Measurements from ENCODE around the gene TTC21A.
"Not testable (repeated sequence)": the region's sequence is repeated elsewhere in the genome, so short reads cannot be mapped to it uniquely, and the experiment has no call there.

TTC21A gene, protein sequence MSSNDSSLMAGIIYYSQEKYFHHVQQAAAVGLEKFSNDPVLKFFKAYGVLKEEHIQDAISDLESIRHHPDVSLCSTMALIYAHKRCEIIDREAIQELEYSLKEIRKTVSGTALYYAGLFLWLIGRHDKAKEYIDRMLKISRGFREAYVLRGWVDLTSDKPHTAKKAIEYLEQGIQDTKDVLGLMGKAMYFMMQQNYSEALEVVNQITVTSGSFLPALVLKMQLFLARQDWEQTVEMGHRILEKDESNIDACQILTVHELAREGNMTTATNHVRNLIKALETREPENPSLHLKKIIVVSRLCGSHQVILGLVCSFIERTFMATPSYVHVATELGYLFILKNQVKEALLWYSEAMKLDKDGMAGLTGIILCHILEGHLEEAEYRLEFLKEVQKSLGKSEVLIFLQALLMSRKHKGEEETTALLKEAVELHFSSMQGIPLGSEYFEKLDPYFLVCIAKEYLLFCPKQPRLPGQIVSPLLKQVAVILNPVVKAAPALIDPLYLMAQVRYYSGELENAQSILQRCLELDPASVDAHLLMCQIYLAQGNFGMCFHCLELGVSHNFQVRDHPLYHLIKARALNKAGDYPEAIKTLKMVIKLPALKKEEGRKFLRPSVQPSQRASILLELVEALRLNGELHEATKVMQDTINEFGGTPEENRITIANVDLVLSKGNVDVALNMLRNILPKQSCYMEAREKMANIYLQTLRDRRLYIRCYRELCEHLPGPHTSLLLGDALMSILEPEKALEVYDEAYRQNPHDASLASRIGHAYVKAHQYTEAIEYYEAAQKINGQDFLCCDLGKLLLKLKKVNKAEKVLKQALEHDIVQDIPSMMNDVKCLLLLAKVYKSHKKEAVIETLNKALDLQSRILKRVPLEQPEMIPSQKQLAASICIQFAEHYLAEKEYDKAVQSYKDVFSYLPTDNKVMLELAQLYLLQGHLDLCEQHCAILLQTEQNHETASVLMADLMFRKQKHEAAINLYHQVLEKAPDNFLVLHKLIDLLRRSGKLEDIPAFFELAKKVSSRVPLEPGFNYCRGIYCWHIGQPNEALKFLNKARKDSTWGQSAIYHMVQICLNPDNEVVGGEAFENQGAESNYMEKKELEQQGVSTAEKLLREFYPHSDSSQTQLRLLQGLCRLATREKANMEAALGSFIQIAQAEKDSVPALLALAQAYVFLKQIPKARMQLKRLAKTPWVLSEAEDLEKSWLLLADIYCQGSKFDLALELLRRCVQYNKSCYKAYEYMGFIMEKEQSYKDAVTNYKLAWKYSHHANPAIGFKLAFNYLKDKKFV (N-terminal part only)

DNA sequence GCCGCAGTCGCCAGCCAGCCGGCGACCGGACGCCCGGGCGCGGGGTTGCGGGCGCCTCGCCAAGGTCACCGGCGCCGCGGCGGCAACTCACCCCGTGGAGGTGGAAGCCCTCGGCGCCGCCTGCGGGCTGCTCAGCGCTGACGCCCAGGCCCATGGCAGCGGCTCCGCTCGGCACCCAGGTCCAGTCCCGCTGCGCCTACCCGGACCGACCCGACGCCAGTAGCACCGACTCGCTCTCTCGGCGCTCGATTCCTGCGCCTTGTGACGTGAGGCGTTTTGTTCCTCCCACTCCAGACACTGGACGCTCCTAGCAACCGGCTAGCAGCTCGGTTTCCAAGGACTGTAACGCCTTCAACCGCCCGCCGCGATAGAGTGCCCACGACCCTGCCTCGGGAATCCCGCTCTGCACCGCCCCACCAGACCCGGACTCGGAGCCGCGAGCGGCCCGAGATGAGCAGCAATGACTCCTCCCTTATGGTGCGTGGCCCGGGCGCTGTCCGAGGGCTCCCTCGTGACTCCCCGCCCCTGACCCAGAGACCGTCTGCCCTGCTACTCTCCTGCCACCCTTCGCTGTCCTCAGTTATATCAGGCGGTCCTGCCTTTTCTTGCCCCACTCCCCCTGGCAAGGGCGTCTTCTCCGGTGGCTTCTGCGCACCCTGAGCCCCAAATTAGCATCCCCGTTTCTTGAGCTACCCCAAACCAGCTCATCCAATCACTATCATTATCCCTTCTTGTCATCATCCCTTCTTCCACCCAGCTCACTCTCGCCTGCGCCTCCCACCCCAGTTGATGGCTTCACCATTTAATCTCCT lies at the start of gene TTC21A, which contains the start of gene GORASP1:
TTC21A (plus strand) TSS at position 293 of the 812 bp plus-strand sequence; CDS start at position 451, 158 bp downstream.
GORASP1 (minus strand) TSS at position 240 of the 812 bp plus-strand sequence; CDS start at position 154, 86 bp downstream.
- peak; percentile 64 for DNase-seq

- DNase-seq, result not testable (repeated sequence)
These were observed 46.3 kb upstream of the TTC21A start for GRCh38 chr3:39061228-39061627.

- DNase-seq, result no peak
These were observed 45.3 kb upstream of the TTC21A start for GRCh38 chr3:39062180-39062579.

GRCh38 chr3:39063143-39063542 lies 44.3 kb upstream of the TTC21A start:
- no peak for DNase-seq

- DNase-seq, result no peak
These were observed 42.8 kb upstream of the TTC21A start for GRCh38 chr3:39064646-39065045.

GRCh38 chr3:39065197-39065596 lies 42.3 kb upstream of the TTC21A start:
- peak; percentile 10 for DNase-seq

GRCh38 chr3:39067286-39067685 lies 40.2 kb upstream of the TTC21A start:
- no peak for DNase-seq

DNA sequence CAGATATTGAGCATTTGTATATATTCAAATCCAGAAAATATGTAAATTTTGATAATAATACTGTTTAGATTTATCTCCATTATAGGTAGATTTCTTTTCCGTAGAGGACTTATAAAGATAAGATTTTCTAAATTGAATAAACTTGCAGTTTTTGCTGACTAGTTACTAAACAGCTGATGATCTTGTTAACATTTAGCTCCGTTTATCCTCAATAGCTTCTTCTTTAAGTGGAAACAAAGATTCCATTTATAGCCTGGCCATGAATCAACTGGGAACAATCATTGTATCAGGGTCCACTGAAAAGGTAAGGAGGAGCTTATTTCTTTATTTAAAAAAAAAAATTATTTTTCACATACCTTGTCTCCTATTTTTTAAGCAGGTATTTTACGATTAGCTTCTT lies 38.9 kb upstream of the TTC21A start:
- DNase-seq, result no peak

- no peak for DNase-seq
These were observed 31.6 kb upstream of the TTC21A start for GRCh38 chr3:39075910-39076309.

DNA sequence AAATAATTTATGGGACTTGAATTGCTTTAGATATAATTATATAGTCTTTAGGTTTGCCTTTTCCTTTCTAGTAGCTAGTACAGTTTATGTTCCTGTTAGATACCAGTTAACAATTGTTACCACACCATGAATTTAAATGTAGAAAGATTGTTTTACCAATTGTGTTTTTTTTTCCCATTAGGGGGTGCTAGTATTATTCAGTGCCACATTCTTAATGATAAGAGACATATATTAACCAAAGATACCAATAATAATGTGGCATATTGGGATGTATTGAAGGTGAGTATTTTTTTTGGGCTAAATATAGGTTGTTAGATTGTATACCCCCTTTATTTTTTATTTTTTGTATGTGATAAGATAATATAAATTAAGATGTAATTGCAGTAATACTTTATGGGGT lies 27.9 kb upstream of the TTC21A start:
- DNase-seq, result no peak

DNA sequence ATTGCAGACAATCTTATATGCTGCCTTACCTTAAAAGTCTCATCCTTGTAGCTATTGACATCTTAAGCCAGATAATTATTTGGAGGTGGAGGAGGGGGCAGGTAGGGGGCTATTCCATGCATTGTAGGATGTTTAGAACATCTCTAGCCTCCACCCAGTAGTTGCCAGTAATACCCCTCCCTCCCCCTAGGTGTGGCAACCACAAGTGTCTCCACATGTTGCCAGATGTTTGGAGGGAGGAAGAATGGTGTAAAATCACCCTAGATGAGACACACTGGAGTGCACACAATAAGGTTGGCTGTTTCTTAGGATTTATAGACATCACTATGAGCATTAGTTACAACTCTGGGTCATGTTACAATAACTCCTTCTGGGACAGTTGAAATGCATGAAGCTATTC lies 27.5 kb upstream of the TTC21A start:
- DNase-seq, result no peak

- DNase-seq, result no peak
These were observed 24.7 kb upstream of the TTC21A start for GRCh38 chr3:39082666-39083313.

GRCh38 chr3:39086144-39086543 lies 21.3 kb upstream of the TTC21A start:
- no peak for DNase-seq

- DNase-seq, result no peak
These were observed 19.0 kb upstream of the TTC21A start for GRCh38 chr3:39088456-39088855.

- no peak for DNase-seq
These were observed 18.6 kb upstream of the TTC21A start for GRCh38 chr3:39088889-39089288.

DNA sequence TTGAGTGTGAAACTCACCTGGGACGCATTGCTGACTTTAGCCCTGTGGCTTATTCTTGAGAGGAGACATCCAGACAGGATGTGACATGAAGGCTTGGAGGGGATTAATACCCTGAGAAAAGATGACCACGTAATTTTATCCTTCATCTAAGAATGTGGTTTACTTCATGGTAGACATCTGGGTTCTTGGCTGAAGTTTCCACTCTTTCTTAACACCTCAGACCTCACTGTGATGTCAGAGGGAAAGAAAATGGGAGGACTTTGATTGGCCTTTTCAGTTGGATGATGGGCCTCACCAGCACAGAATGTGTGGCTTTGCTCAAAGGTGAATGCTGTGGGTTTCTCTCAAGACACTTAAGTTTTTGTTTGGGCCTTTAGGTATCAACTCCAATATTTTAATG lies 16.6 kb upstream of the TTC21A start:
- no peak for DNase-seq

GRCh38 chr3:39094851-39095677 lies 12.4 kb upstream of the TTC21A start:
- DNase-seq, result no peak

GRCh38 chr3:39095778-39096177 lies 11.7 kb upstream of the TTC21A start:
- DNase-seq, result no peak

GRCh38 chr3:39096775-39097174 lies 10.7 kb upstream of the TTC21A start:
- DNase-seq, result no peak

DNA sequence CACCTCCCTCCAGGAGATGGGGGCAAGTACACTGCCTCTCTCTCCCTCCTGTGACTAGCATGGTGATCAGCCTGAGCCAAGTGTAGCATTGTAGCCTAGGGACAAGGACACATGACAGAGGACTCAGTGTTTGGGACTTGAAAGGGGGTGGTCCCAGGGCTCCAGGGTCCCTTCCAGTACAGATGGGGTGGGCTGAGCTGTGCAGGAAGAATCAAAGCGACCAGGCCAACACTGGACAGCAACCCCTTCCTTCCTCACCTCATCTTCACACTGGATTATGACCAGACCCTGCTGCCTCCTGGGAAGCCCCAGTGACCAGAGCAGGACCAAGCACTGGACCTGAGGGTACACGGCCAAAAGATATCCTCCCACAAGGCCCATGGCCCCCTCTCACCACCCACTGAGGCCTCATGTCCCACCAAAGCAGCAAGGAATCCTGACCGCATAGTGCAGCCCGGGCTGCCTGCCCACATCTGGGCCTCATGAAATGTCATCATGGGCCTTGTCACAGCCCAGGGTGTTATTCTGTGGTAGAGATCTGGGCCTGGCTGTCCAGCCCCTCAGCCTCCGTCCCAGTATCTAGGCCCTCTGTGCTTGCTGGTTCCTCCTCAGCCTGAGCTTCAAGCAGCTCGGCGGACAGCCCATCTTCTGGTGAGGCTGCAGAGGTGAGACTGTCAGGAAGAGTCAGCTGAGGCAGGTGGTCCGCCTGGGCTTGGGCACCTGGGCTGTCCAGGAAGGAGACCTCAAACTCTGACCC lies 9.6 kb upstream of the TTC21A start:
- no peak for DNase-seq

Measured in stimulated activated CD4-positive, alpha-beta T cell treated with anti-CD3 and anti-CD28 coated beads, Interleukin-4, amount 100 ng/mL, for 24 hours (primary cell).